ENCODE data around the gene FAM25G.
"Not testable (repeated sequence)": the region's sequence is repeated elsewhere in the genome, so short reads cannot be mapped to it uniquely, and the experiment has no call there.

The FAM25G gene

DNA sequence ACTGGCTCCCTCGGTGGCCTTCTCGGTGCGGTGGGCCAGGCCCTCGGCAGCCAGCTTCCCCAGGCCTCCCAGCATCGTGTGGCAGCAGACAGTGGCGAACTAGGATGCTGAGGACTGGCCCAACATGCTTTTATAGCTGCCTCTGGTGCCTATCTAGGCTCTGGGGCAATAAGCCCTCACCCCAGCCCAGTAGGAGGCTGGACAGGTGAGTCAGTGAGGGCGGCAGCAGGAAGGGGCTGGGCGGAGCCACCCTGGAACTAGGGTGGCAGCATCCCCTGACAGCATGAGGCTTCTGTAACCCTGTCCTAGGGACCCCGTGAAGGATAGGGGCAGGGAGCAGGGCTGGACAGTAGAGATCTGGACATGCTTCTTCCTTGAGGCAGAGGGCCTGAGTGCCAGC is at the start of gene FAM25G:
Gene FAM25G (minus strand): TSS at position 101 of the 400 bp plus-strand sequence. CDS start 26 bp downstream, at position 75.
- not testable (repeated sequence) for DNase-seq (ENCODE audit: low read depth)

DNA sequence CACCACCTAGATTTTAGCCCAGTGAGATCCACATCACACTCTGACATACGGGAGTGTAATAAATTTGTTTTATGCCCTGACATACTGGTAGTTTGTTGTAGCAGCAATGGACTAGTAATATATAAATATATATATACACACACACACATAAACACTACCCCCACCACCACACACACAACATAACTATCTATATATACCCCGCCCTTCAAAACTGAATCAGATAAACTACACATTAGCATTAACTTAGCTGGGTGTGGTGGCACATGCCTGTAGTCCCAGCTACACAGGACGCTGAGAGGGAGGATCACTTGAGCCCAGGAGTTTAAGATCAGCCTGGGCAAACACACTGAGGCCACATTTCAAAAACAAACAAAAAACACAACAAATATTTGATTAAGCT is 44.9 kb upstream of the FAM25G start:
- DNase-seq (ENCODE audit: low read depth) = not testable (repeated sequence)

DNA sequence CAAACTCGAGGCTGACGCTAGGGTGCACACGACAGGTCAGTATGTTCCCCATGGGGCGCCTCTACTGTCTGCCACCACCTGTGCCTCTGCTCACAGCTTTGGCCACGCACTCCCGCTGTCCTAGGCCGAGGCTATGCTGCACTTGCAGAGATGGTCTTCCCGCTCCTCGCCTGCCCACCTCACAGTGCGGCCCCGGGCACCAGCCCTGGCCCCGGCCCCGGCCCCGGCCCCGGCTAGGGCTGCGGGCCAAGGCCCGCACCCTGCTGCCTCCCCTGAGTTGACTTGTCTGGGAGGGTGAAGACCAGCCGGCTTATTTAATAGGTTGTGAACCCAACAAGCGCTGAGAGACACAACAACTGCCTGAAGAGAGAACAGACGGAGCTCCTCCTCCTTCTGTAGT is 32.0 kb upstream of the FAM25G start, which contains the start of gene AGAP9:
Gene AGAP9 (minus strand): TSS at position 164 of the 400 bp plus-strand sequence. CDS start 112 bp downstream, at position 52.
- not testable (repeated sequence) for DNase-seq (ENCODE audit: low read depth)

DNA sequence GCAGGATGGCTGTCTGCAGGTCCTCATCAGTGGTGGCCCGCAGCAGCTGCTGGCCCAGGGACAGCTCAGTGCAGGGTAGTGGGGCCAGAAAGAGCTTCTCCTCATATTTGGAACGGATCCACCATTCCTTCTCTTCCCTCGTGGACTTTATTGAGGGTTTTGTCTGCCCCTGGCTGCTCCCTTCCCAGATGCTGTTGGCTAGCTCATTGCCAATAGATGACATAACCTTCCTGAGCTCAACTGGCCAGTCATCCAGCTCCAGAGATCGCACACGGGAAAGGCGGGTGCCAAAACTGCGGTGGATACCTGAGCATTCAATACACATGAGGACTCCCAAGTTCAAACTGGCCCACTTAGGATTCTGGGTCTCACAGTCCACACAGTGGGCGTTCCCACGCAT is 10.8 kb upstream of the FAM25G start:
- not testable (repeated sequence) for DNase-seq (ENCODE audit: low read depth)

DNA sequence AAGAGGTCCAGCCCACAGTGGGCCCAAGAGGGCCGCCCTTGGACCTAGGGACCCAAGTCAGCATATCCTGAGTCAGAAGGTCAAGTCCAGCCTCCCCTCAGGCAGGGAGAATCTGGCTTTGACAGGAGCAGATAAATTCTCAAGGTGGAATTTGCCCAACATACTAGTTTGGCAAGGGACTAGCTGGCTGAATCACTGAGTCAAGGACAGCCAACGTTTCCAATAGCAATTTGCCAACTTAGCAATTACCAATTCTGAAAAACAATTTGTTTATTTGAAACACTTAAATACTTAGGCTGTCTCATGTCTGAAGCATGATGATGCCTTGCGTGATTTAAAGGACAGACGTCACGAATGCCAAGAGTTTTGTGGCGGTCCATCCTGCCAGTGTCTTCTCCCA is 2.7 kb upstream of the FAM25G start:
- DNase-seq (ENCODE audit: low read depth) = not testable (repeated sequence)

DNA sequence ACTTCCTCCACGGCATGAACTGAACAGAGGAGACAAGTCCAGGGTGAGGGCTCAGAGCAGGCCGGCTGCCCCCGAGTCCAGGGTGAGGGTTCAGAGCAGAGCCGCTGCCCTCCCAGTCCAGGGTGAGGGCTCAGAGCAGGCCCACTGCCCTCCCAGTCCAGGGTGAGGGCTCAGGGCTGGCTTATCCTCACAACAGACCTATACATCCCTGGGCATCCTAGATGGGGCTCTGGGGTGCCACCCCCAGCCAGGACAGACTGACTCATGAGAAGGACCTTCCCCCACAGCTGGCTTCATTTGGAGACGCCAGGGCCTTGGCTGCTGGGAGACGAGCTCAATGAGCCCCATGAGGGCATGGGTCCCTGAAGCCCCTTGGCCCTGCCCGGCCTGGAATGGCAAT is 1.9 kb downstream of the FAM25G start:
- DNase-seq (ENCODE audit: low read depth) = not testable (repeated sequence)

DNA sequence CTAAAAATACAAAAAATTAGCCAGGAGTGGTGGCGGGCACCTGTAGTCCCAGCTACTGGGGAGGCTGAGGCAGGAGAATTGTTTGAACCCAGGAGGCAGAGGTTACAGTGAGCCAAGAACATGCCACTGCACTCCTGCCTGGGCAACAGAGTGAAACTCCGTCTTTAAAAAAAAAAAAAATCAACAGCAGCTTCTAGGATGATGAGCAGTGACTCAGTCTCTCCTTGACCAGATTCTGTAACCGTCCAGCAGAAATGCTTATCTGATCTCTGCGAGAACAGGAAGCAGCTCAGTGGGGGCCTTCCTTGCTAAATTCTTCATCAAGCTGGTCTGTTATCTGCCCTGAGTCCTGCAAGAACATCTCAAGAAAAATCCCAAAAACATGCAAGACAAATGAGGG is 5.6 kb downstream of the FAM25G start:
- DNase-seq (ENCODE audit: low read depth) = not testable (repeated sequence)

DNA sequence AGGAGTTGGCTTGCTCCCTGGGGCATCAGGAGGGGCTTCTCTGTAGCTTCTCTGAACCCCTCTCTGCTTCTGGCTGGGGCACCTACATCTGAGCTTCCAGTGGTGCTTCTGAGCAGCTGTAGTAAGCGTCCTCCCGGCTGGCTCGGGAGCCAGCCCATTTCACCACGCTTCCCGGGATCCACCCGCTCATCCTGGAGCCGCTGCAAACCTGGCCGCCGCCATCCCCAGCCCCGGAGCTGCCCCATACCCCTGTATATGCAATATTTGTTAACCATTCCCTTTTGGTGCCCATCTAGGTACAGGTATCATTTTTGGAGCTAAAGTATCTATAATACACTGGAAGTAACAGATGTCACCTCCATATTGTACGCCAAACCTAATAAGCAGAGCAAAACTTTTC is 6.7 kb downstream of the FAM25G start:
- DNase-seq (ENCODE audit: low read depth) = not testable (repeated sequence)

DNA sequence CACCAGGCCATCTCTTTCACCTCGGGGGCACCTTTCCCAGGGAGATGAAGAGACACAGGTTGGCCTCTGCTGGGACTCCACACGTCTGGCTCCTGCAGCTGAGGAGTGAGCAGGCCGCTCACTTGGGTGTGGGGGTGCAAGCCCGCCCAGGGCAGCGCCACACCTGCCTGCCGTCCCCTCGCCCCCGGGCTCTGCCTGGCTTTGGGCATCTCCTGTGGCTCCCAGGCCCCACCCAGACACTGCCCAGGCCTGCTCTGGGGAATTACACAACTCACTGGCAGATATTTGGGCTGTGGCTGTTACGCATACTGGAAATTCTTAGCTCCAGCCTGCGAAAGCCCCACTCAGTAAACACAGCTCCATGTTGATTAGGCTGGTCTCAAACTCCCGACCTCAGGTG is 7.6 kb downstream of the FAM25G start, which contains the start of gene ANXA8:
Gene ANXA8 (minus strand): TSS at position 193 of the 400 bp plus-strand sequence. CDS start 182 bp downstream, at position 11.
- DNase-seq (ENCODE audit: low read depth) = not testable (repeated sequence)

DNA sequence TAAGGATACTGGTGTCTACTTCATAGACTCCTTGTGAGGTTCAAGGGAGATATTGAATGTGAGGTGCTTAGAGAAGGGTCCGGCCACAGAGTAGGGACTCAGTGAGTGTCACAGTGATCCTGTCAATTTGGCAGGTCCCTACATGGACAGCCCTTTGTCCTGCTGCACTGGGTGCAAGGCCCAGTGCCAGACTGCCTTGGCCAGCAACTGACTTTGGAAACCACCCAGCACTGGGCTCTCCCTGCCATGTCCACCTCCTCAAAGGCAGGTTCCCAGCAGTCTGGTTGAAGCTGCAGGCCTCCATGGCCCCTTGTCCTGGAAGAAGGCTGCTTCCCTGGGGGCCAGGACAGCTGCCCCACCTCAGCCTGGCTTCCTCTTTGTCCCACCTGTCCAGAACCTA is 9.1 kb downstream of the FAM25G start:
- not testable (repeated sequence) for DNase-seq (ENCODE audit: low read depth)

DNA sequence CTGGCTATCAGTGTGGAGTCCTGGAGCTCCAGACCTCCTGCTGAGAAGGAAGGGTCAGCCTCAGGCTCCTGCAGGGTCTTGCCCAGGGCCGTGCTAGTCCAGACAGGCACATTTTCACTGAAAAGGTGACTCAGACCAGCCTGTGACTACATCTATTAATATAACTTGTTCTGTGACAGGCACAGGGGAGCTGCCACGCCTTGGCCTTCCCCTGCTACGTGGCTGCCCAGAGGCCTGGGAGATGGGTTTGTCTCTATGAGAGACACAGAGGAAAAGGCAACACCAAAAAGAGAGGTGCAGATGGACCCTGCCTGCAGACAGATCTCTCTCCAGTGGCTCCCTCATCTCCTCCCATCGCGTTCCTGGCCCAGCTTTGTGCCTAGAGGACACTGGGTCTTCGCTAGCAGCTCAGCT is 9.7 kb downstream of the FAM25G start:
- not testable (repeated sequence) for DNase-seq (ENCODE audit: low read depth)

DNA sequence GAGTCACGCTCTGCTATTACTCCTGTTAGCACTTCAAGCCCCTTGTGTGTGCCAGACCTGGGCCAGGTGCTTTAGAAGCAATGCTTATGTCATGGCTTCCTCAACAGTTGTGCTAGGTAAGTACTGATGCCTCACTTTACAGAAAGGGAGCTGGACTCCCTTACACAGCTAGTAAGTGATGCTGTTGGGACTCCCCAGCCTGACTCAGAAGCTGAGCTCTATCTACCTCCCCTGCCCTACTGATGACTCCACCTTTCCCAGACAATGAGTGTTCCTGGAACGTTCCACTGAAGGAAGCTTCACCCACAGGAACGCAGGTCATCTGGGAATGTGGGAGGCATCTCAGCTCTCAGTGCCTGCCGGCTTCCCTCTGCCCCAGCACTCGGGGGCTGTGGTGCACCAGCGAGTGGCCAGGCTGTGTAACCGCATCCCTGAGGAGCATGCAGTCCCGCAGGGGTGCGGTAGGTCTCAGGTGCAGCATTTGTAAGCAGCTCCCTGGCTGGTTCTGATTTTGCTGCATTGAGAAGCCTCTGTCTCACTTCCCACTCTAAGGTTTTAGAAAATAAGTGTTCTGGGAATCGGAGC is 10.2 kb downstream of the FAM25G start:
- DNase-seq (ENCODE audit: low read depth) = not testable (repeated sequence)

DNA sequence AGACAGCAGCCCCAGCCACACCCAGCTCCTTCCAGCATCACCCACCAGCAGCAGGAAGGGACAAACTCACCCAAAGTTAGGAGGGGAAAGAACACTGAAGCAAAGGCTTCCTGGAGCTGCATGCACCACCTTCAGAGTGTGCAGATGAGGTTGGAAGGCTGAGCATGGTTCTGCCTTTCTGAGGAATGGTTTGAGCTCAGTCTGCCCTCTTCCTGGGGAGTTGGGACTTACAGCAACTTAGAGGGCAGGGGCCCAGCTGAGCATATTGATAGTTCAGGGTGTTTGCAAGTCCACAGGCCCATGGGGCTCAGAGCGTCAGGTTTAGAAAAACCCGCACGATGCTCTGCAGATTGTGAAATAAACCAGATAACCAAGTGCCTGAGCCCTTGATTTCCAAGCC is 11.4 kb downstream of the FAM25G start:
- DNase-seq (ENCODE audit: low read depth) = not testable (repeated sequence)

DNA sequence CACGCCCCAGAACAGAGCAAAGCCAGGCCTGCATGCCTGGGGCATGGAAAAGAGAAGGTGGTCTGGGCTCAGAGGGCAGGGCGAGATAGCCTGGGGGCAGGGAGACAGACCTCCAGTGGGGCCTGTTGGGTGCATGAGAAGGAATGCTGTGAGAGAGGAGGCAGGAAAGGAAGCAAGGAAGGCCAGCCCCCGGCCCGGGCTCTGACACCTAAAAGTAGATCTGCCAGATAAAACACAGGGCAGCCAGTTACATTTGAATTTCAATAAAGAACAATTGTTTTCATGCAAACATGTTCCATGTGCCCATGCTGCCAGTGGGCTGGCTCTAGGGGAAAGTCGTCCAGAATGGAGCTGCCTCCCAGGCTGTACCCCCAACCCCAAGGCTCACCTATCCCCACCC is 13.4 kb downstream of the FAM25G start:
- DNase-seq (ENCODE audit: low read depth) = not testable (repeated sequence)

DNA sequence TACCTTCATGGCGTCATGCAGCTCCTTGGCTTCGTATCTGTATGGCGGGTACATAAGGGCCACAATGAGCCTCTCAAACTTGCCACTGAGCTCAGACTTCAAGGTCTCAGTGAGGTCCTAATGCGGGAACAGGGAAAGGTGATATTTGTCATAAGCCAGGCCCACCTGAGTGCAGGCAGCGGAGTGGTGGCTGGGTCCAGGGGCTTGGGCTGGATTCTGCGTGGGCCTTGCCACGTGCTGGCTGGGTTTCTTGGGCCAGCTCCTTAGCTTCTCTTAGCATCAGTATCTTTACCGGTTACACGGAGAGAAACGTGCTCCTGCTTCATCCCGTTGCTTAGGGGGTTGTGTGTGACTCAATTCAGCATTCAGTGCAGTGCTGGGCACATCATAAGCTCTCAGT is 14.4 kb downstream of the FAM25G start:
- not testable (repeated sequence) for DNase-seq (ENCODE audit: low read depth)

DNA sequence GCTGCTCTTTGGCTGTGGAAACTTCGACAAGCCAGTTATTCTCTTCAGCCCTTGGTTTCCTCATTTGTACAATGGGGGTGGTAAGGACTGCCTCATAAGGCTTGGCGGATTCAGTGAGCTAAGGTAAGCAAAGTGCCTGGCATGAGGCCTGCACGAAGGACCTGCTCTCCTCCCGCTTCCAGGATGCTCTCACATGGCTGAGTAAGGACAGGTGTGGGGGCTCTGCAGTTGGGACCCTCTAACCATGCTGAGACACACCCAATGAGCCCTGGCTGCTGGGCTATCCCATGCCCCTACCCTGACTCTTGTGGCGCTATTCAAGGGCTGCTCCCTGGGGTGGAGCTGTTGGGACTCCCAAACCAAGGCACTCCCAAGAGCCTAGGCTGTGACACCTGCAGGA is 16.4 kb downstream of the FAM25G start:
- DNase-seq (ENCODE audit: low read depth) = not testable (repeated sequence)

DNA sequence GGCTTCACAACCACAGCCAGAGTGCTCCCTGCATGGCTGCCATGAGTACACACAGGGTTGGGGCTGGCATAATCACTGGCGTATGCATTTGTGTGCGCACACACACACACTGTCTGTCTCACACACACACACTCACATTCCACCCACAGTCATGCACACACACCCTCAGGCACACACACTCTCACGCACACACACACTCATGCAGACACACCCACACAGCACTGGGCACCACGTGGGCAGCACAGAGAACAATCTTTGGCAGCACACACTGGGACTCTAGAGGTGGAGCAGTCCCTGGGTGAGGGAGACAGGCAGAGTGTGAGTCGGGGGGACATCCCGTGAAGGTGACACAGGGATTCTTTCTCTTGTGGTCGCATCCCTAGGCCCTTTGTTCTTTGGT is 18.0 kb downstream of the FAM25G start:
- not testable (repeated sequence) for DNase-seq (ENCODE audit: low read depth)

DNA sequence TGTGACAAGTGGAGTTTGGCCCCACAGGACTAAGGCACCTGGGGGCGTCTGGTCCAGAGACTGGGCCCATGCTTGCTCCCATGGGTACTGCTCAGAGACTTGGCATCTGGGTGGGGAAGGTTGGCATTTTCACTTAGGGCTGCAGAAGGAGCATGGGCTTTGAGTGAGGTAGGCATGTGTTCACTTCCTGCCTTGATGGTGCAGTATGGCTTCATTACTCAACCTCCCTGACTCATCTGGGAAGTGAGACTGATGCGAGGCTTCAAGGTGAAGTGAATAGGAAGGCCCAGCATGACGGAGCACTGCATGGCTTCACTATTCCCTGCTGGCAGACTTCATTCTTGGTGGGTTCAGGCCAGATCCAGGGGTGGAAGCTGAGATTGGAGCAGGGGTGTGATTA is 18.9 kb downstream of the FAM25G start:
- DNase-seq (ENCODE audit: low read depth) = not testable (repeated sequence)

DNA sequence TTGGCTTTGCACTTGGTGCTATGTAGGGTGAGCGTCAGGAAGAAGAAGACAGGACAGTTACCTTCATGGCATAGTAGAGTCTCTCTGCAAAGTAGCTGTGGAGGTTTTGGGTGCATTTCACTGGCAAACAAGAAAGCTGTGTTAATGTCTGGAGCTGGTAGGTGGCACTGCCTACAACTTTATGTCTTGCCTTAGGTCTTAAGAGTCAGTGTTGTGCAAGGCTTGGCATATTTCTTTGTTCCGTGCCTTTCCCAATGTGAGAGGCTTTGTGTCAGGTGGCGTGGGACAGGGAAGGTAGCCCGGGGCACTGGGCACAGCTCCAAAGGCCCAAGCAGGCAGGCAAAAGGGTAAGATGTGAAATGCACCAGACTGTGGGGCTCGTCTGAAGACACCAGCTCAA is 19.4 kb downstream of the FAM25G start:
- not testable (repeated sequence) for DNase-seq (ENCODE audit: low read depth)

DNA sequence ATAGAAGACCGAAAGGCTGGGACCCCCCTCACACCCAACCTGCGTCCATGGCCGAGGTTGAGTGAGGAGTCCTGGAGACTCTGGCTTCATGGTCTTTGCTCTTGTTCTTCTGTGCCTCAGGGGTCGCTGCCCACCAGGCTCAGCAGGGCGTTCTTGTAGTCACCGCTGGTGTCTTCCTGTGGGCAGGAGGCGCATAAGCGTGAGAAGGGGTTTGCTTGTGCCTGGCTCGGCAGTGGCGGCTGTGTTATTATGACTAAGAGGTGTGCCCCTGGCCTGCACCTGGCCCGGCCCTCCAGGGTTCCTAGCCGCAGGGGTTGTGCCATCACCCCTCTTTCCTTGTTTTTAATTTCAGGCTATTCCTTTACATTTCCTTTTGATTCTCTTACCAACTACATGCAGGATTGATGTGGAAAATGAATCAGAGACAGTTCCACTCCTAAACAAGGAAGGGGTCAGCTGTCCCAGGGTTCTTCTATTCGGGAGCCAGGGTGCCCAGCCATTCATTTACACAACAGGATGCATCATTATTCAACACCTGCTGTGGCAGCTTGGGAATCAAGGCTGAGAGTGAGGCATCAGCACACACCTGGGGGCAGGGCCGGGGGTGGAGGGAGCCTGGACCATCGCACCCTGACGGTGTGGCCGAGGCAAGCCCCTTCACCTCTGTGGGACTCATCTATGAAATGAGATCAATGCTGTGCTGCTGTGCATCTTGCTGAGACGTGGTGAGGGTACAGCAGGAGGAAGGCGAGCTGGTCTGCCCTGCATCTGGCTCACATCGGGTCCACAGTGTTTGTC is 22.6 kb downstream of the FAM25G start:
- DNase-seq (ENCODE audit: low read depth) = not testable (repeated sequence)

DNA sequence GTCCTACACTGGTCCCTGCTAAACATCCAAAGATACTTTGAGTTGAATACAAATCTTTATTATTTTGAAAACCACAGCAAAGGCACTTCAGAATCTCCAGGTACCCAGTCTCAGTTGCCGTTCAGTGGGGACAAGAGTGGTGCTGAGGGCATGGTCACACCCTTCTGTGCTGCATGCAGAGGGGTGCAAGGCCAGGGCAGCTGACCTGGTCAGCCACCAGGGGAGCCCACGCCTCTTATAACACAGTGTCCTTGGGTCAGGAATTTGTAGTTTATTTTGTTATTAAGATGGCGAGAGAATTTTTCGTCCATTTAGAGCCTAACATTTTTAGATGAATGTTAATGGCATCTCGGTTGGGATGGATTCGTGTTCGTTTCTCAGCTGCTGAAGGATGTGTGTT is 23.5 kb downstream of the FAM25G start:
- not testable (repeated sequence) for DNase-seq (ENCODE audit: low read depth)

DNA sequence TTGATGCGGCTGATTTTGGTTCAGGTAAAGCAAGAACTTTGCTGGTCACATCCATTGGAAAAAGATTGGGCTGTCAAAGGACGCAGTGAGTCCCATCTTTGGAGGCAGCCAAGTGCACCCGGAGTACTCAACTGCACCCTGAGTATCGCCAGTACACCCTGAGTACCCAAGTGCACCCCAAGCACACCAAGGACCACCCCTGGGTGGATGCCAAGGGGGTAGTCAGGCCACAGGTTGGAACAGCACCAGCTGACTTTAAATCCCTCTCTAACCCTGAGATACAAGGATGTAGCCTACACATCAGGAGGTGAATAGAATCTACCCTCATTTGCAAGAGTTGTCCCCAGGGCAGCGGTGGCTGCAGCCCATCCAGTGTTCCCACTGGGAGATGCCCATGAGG is 24.0 kb downstream of the FAM25G start:
- DNase-seq (ENCODE audit: low read depth) = not testable (repeated sequence)

Measured in fibroblast of gingiva (primary cell).